ENCODE results near the gene UNC5A.

The UNC5A gene

DNA sequence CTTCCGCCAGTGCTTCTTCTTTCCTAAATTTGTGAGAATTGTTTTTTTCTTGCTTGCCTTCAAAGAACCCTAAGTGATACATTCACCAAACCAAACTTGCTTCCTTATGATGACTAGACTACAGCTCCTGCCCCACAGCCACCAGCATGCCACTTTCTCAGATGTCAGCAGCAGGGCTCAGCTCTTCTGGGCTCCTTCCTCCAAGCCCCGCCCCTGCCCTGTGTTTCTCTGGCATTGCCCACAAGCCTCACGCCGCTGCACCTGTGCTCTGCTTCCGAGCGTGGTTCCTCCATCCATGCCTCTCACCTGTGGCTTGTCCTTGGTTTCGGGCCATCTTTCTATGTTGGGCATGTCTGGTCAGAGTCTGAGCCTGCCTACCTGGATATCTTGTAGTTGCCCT lies 10.6 kb downstream of the UNC5A start:
- DNase-seq (ENCODE audit: low spot score): no peak

DNA sequence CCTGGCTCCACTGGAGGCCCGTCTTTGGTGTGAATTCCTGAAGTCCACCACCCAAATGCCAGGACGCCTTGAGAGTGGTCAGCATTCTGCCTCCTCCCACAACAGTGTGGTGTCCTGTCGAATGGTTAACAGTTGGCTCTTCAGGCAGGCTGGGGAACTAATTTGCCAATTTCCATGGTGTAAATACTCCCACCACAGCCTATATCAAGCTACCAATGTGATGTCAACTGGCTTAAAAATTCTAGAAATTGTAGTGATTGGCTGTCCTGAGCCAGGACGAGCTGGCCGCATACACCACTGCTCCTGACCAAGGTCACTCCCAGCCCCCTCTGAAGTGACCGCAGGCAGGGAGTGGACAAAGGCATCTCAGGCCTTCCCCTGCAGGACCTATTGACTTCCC lies 11.1 kb downstream of the UNC5A start:
- DNase-seq (ENCODE audit: low spot score): no peak

DNA sequence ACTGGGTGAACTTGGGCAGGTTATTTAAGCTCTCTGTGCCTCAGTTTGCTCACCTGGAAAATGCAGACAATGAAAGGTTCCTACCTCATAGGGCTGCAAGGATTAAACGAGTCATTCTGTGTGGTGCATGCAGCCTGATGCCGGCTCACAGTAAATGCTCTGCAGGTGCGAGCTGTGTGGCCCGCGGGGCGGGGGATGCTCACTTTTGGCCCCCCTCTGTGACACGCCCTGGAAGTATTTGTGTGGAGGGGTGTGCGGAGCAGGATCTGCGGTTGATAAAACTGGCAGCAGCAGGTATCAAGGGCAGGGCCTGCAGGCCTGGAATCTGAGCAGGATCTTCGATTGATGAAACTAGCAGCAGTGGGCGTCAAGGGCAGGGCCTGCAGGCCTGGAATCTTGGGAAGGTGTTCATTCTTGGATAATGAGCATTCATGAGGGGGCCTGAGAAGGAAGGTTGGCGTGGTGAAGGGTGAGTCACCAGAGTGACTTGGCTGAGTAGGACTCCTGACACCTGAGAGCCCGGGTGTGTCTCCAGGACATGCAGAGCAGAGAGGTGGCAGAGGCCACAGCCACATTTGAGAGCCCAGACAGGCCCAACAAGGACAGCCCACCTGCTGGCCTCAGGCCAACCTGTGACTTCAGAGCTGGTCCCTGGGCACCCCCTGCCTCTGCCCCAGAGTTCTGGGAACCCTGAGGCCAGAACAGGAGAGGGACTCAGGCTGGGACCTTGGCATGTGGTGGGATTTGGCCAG lies 11.9 kb downstream of the UNC5A start:
- no peak for DNase-seq (ENCODE audit: low spot score)

DNA sequence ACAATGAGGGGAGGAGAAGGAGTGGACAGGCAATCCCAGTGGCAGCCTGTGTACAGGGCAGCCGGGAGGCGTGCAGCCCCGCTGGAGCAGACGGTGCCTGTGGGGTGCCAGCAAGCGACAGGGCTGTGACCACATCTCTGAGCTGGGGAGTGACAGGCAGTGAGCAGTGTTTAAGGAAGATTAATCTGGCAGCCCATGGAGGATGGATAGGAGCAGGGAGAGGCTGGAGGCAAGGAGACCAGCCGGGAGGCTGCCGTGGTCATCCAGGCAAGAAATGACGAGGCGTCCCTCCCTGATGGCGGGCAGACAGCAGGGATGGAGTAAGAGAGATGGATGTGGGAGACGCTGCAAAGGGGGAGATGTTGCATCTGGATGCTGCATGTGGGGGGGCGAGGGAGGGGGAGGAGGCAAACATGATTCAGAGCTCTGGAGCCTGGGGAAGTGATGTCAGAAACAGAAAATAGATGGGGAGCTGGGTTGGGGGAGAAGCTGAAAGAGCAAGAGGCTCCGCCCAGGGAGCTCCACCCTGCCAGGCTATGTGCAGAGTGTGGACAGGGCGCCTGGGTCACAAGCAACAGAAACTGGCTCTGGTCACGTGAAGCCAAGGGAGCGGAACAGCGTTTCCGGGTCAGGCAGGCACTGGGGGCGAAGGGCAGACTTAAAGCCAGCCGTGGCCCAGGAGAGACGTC lies 12.6 kb downstream of the UNC5A start:
- no peak for DNase-seq (ENCODE audit: low spot score)

GRCh38 chr5:176823869-176824412 lies 13.6 kb downstream of the UNC5A start:
- DNase-seq (ENCODE audit: low spot score): no peak

- DNase-seq (ENCODE audit: low spot score): no peak
Observed at GRCh38 chr5:176824604-176825003, 14.2 kb downstream of the UNC5A start.

- DNase-seq (ENCODE audit: low spot score): no peak
Observed at GRCh38 chr5:176825234-176825633, 14.9 kb downstream of the UNC5A start.

DNA sequence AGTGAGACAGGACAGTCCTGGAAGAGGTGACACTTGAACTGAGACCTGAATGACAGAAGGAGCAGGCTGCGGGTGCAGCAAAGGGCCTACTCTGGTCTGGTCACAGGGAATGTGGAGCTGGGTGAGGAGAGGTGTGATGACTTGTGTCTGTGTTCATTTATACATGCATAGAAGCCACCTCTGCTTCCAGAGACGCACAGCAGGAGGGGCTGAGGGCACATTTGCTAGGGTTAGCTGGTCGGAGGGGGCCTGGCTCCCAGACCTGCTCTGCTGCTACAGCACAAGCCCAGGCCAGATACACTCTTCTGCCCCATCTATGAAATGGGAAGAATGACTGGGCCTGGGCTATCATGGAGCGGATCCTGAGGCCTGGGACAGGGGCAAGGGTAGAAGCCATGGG lies 15.6 kb downstream of the UNC5A start:
- DNase-seq (ENCODE audit: low spot score): no peak

DNA sequence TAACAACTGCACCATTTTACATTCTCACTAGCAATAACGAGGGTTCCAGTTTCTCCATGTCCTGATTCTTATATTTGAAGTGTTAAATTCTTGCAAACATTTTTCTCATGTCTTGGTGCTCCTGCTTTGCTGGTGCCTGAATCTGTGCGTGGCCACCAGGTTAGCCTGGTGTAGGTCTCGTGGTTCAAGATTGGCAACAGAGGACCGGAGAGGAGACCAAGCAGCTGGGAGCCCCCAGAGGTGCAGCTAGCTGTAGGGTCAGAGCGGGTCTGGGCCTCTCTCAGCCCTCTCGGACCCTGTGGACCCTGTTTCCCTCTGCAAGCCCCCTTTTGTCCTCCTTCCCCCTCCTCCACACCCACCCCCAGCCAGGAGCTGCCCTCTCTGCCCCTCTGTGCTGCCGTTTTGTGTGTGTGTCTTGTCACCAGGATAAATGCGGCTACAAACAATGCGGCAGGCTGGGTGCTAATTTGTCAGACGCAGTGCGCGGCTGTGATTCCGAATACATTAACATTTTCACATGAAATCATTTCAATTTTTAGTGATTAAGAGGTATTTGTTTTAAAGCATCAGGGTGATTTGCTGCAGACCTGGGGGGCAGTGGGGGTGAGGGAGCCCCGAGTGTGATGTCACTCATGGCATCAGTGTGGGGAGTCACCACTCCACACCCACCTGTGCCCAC lies 17.5 kb downstream of the UNC5A start:
- no peak for DNase-seq (ENCODE audit: low spot score)

GRCh38 chr5:176829320-176829719 lies 19.0 kb downstream of the UNC5A start:
- no peak for DNase-seq (ENCODE audit: low spot score)

- no peak for DNase-seq (ENCODE audit: low spot score)
Observed at GRCh38 chr5:176830422-176830994, 20.1 kb downstream of the UNC5A start.

DNA sequence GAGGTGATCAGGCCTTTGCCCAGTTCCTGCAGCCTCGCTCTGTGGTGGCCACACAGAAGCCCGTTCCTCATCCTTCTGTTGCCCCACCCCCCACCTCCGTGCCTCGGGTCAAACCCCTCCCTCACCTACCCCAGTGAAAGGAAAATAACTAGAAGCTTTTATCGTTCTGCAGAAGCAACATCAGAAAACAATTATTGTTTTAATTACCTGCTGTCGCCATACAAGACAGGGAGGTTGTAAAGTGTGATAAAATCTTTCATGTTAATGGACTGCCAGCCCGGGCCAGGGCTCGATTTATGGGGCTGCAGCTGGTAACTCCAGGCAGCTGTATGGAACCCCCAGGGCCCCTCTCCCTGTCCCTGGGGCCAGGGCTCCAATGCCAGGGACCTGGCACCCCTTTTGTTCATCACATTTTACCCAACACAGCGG lies 20.6 kb downstream of the UNC5A start:
- peak; percentile 80 for DNase-seq (ENCODE audit: low spot score)

DNA sequence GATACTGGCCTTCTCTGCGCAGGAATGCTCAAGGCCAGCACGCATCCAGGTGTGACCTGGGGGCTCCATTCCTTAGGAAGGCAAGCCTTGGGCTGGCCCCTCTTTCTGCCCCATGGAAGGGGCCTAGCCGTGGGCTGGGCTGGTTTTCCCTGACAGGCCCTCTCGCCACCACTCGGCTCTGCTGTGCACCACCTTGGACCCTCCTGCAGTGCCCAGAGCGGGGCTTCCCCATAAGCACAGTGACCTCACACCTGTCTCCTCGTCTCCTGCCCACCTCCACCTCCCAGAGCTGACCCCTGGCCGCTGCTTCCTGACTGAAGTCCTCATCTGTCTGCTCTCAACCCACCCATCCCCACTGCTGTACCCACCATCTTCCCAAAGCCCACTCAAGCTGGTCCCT lies 21.1 kb downstream of the UNC5A start:
- DNase-seq (ENCODE audit: low spot score): no peak

GRCh38 chr5:176832162-176832561 lies 21.8 kb downstream of the UNC5A start:
- DNase-seq (ENCODE audit: low spot score): no peak

GRCh38 chr5:176833286-176833685 lies 22.9 kb downstream of the UNC5A start:
- no peak for DNase-seq (ENCODE audit: low spot score)

DNA sequence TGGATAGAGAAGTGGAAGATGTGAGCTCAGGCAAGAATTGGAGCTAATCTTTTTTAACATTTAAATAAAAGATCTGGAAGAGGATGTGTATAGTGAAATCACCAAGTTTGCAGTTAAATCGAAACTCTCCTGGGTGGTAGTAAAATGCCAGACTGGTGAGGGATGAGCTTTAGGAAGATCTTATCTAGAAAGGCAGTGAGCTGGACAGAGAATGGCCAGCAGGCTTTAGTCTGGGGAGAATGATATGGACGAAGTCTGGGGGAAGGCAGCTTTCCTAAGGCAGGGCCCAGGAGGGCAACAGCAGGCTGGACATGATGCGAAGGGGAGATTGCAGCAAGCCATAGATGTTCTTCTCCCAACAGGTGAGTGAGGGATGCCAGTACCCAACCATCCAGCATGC lies 25.6 kb downstream of the UNC5A start:
- DNase-seq (ENCODE audit: low spot score): no peak

DNA sequence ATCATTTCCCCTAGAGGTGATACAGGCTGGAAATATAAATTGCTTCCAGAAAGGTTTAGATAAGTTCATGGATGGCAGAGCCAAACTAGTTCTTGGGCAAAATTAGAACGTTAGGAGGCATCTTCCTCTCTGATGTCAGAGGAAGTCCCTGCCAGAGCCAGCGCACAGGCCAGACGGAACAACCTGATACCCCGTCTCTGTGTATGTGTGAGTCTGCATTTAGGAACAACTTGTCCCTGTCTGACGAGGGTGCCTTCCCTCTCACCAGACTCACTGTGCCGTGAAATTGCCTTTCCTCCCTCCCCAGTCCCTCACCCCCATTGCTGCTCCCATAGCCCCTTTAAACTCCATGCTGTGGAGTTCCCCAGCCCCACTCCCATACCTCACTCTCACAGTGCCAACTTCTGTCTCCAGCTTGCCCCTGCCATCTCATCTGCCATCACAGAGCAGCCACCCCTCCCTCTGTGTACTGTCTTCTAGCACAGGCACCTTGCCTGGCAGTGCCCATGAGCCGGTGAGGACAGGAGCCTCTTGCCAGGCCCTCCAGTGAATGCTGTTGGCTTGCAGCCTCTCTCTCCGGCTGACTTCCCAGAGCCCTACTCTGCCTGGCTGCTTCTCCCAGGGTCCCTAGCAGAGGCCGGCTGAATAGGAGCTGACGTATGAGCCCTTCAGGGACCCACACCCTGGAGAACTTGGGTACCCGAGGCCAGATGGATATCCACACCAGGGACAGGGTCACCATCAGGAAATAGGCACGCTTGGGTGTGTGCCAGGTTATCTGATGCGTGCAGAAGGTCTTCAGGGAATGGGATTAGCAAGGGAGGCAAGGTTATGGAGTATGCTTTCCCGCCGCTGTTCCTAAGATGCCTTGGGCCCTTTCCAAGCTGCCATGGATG lies 26.7 kb downstream of the UNC5A start:
- DNase-seq (ENCODE audit: low spot score): no peak

GRCh38 chr5:176837707-176838115 lies 27.4 kb downstream of the UNC5A start:
- no peak for DNase-seq (ENCODE audit: low spot score)

GRCh38 chr5:176843673-176844072 lies 33.3 kb downstream of the UNC5A start:
- no peak for DNase-seq (ENCODE audit: low spot score)

- DNase-seq (ENCODE audit: low spot score): no peak
Observed at GRCh38 chr5:176844281-176844680, 33.9 kb downstream of the UNC5A start.

Data from SK-N-DZ (cell line).